ENCODE data around the gene CMTM5.

CMTM5 gene

DNA sequence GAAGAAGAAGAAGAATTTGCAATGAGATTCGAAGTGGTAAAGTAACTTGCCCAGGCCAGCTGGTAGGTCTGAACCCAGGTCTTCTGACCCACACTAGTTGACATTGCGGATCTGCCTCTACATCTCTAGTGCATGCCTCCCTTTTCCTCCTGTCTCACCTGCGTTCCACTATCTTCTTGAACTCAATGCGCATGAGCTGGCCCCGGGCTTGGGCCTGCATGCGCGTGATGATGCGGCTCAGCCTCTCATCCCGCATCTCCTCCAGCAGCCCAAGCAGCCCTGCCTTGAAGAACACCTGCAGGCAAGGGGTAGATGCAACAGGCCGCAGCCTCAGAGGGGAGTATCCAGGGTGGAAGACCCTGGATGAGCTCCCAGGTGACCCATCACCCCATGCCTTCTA lies 19.3 kb downstream of the CMTM5 start:
- ATAC-seq, result no peak

GRCh38 chr14:23396781-23397407 lies 20.0 kb downstream of the CMTM5 start:
- TF ChIP-seq, protein P1, sequence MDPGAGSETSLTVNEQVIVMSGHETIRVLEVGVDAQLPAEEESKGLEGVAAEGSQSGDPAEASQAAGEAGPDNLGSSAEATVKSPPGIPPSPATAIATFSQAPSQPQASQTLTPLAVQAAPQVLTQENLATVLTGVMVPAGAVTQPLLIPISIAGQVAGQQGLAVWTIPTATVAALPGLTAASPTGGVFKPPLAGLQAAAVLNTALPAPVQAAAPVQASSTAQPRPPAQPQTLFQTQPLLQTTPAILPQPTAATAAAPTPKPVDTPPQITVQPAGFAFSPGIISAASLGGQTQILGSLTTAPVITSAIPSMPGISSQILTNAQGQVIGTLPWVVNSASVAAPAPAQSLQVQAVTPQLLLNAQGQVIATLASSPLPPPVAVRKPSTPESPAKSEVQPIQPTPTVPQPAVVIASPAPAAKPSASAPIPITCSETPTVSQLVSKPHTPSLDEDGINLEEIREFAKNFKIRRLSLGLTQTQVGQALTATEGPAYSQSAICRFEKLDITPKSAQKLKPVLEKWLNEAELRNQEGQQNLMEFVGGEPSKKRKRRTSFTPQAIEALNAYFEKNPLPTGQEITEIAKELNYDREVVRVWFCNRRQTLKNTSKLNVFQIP (CRISPR knock-in tag; IDR thresholded peaks at IDR 0.05; ENCODE audit: borderline replicate concordance, low read depth), result no peak
- TF ChIP-seq BACH2 (CRISPR knock-in tag; IDR thresholded peaks at IDR 0.05; ENCODE audit: borderline replicate concordance) (no peak), ISL1 (CRISPR knock-in tag; IDR thresholded peaks at IDR 0.05) (no peak), CSDC2 (CRISPR knock-in tag; IDR thresholded peaks at IDR 0.05) (no peak), CREB5 (CRISPR knock-in tag; IDR thresholded peaks at IDR 0.05; ENCODE audit: low read depth) (no peak), PPARA (CRISPR knock-in tag; IDR thresholded peaks at IDR 0.05; ENCODE audit: borderline replicate concordance) (no peak), ZNF565 (CRISPR knock-in tag; conservative IDR thresholded peaks at IDR 0.05; ENCODE audit: low read depth) (no peak), TCF4 (CRISPR knock-in tag; IDR thresholded peaks at IDR 0.05; ENCODE audit: borderline replicate concordance) (no peak), ZNF70 (CRISPR knock-in tag; IDR thresholded peaks at IDR 0.05) (no peak), ZFP3 (CRISPR knock-in tag; IDR thresholded peaks at IDR 0.05) (no peak), ARNTL (CRISPR knock-in tag; IDR thresholded peaks at IDR 0.05; ENCODE audit: borderline replicate concordance, low read depth) (no peak), TOX (CRISPR knock-in tag; IDR thresholded peaks at IDR 0.05; ENCODE audit: borderline replicate concordance) (no peak), GLIS3 (CRISPR knock-in tag; IDR thresholded peaks at IDR 0.05) (no peak), ESRRG (CRISPR knock-in tag; IDR thresholded peaks at IDR 0.05) (no peak), OSR1 (CRISPR knock-in tag; IDR thresholded peaks at IDR 0.05) (no peak)
- TF ChIP-seq, protein P2, sequence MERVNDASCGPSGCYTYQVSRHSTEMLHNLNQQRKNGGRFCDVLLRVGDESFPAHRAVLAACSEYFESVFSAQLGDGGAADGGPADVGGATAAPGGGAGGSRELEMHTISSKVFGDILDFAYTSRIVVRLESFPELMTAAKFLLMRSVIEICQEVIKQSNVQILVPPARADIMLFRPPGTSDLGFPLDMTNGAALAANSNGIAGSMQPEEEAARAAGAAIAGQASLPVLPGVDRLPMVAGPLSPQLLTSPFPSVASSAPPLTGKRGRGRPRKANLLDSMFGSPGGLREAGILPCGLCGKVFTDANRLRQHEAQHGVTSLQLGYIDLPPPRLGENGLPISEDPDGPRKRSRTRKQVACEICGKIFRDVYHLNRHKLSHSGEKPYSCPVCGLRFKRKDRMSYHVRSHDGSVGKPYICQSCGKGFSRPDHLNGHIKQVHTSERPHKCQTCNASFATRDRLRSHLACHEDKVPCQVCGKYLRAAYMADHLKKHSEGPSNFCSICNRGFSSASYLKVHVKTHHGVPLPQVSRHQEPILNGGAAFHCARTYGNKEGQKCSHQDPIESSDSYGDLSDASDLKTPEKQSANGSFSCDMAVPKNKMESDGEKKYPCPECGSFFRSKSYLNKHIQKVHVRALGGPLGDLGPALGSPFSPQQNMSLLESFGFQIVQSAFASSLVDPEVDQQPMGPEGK (CRISPR knock-in tag; IDR thresholded peaks at IDR 0.05; ENCODE audit: borderline replicate concordance), result no peak
- TF ChIP-seq, protein P3, sequence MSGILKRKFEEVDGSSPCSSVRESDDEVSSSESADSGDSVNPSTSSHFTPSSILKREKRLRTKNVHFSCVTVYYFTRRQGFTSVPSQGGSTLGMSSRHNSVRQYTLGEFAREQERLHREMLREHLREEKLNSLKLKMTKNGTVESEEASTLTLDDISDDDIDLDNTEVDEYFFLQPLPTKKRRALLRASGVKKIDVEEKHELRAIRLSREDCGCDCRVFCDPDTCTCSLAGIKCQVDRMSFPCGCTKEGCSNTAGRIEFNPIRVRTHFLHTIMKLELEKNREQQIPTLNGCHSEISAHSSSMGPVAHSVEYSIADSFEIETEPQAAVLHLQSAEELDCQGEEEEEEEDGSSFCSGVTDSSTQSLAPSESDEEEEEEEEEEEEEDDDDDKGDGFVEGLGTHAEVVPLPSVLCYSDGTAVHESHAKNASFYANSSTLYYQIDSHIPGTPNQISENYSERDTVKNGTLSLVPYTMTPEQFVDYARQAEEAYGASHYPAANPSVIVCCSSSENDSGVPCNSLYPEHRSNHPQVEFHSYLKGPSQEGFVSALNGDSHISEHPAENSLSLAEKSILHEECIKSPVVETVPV (CRISPR knock-in tag; IDR thresholded peaks at IDR 0.05), result no peak
- ATAC-seq, result no peak

More for the DNA sequence above, 19.3 kb downstream of the CMTM5 start:
- TF ChIP-seq, protein P3 (CRISPR knock-in tag; IDR thresholded peaks at IDR 0.05), result no peak
- no peak for TF ChIP-seq OSR1 (CRISPR knock-in tag; IDR thresholded peaks at IDR 0.05)

- TF ChIP-seq ZC3H10 (CRISPR knock-in tag; IDR thresholded peaks at IDR 0.05) (no peak), ARNTL (CRISPR knock-in tag; IDR thresholded peaks at IDR 0.05; ENCODE audit: borderline replicate concordance, low read depth) (no peak)
- TF ChIP-seq, protein P2 (CRISPR knock-in tag; IDR thresholded peaks at IDR 0.05; ENCODE audit: borderline replicate concordance), result no peak
- ATAC-seq, result no peak
Observed at GRCh38 chr14:23398348-23398747, 21.5 kb downstream of the CMTM5 start.
